GM18520 (cell line): Measurements from ENCODE around the gene ZPR1.
"Not testable (repeated sequence)": the region's sequence is repeated elsewhere in the genome, so short reads cannot be mapped to it uniquely, and the experiment has no call there.

Experiments
- ATAC-seq: cut with Tn5 transposase; IDR thresholded peaks from one replicate; pipeline ENCODE4 v1.9.1; 2021; ENCODE audit not compliant: unreplicated experiment

Gene ZPR1

GRCh38 chr11:116787786-116788486 lies at the start of gene ZPR1:
ZPR1 (minus strand) TSS chr11:116788023; CDS start chr11:116787990, 33 bp downstream.
- peak; percentile 64 for ATAC-seq

DNA sequence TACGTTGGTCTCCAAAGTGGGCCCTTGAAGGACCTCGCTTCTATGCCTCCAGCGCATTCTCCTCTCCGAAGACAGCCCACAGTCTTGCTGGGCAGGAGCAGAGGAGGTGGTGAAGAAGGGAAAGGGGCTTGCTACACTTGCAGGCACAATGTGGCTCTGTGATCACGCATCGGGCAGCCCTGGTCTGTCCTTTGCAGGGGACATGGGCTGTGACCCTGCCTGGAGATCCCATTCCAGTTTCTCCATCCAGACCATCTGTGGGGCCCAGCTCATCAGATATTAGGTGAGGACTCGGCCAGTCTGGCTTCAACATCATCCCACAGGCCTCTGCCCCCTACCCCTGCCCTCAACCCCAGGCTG lies 48.8 kb upstream of the ZPR1 start:
- ATAC-seq, result no peak

DNA sequence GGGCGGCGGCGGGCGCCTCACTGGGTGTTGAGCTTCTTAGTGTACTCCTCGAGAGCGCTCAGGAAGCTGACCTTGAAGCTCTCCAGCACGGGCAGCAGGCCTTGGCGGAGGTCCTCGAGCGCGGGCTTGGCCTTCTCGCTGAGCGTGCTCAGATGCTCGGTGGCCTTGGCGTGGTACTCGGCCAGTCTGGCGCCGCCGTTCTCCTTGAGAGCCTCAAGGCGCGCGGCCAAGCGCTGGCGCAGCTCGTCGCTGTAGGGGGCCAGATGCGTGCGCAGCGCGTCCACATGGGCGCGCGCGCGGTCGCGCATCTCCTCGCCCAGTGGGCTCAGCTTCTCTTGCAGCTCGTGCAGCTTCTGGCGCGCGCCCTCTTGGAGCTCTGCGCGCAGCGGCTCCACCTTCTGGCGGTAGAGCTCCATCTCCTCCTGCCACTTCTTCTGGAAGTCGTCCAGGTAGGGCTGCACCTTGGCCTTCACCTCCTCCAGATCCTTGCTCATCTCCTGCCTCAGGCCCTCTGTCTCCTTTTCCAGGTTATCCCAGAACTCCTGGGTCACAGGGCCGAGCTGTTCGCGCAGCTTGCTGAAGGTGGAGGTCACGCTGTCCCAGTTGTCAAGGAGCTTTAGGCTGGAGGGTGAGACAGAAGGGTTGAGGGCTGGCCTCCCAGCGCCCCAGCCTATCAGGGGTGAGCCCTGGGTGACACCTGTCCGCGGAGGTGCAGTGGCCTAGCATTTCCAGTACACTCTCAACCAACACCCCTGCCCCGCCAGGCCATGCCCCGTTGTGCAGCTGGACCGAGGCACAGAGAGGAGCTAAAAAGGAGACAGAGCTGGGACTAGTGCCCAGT lies 48.2 kb upstream of the ZPR1 start:
- peak; percentile 52 for ATAC-seq

GRCh38 chr11:116835042-116835772 lies 47.4 kb upstream of the ZPR1 start:
- ATAC-seq, result no peak

- ATAC-seq, result not testable (repeated sequence)
These were observed 46.8 kb upstream of the ZPR1 start for GRCh38 chr11:116834535-116835041.

DNA sequence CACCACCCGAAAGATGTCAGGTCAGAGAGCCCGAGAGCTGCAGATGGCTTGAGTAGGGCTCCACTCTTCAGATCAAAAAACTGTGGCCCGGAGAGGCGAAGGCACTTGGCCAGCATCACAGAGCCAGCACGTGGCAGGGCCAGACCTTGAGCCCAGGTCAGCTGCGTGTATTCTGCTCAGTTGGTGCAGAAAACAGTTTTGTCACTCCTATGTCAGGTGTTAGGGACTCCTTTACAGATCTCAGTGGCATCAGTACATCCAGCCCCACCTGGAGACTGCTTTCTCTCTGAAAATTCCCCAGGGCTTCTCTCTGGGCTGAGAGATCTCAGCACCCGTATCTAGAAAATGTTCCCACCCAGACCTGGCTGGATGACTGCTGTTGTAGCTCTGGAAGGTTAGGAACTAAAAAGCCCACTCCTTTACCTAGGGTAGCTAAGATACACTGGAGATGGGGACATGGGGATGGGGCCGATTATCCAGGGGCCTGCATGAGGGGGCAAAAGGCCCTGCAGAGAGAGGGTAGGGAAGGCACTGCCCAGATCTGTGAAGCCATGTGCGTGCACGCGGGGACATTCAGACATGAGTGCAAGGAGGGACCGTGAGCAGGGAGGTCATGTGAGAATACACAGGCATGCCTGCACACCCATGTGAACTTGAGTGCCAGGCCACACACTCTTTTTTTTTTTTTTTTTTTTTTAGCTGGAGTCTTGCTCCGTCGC lies 46.2 kb upstream of the ZPR1 start:
- no peak for ATAC-seq

- no peak for ATAC-seq
These were observed 45.6 kb upstream of the ZPR1 start for GRCh38 chr11:116833491-116833815.

- ATAC-seq, result no peak
These were observed 44.8 kb upstream of the ZPR1 start for GRCh38 chr11:116832350-116833290.

- ATAC-seq, result no peak
These were observed 44.0 kb upstream of the ZPR1 start for GRCh38 chr11:116831790-116832349.

DNA sequence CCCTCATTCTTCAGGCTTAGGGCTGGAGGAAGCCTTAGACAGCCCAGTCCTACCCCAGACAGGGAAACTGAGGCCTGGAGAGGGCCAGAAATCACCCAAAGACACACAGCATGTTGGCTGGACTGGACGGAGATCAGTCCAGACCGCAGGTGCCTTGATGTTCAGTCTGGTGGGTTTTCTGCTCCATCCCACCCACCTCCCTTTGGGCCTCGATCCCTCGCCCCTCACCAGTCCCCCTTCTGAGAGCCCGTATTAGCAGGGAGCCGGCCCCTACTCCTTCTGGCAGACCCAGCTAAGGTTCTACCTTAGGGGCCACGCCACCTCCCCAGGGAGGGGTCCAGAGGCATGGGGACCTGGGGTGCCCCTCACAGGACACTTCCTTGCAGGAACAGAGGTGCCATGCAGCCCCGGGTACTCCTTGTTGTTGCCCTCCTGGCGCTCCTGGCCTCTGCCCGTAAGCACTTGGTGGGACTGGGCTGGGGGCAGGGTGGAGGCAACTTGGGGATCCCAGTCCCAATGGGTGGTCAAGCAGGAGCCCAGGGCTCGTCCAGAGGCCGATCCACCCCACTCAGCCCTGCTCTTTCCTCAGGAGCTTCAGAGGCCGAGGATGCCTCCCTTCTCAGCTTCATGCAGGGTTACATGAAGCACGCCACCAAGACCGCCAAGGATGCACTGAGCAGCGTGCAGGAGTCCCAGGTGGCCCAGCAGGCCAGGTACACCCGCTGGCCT lies 42.5 kb upstream of the ZPR1 start:
- no peak for ATAC-seq

- ATAC-seq, result no peak
These were observed 41.8 kb upstream of the ZPR1 start, which contains the start of gene APOC3 for GRCh38 chr11:116829525-116830183. APOC3 (plus strand) TSS chr11:116829907; CDS start chr11:116830583, 676 bp downstream.

- no peak for ATAC-seq
These were observed 41.1 kb upstream of the ZPR1 start for GRCh38 chr11:116828632-116829524.

DNA sequence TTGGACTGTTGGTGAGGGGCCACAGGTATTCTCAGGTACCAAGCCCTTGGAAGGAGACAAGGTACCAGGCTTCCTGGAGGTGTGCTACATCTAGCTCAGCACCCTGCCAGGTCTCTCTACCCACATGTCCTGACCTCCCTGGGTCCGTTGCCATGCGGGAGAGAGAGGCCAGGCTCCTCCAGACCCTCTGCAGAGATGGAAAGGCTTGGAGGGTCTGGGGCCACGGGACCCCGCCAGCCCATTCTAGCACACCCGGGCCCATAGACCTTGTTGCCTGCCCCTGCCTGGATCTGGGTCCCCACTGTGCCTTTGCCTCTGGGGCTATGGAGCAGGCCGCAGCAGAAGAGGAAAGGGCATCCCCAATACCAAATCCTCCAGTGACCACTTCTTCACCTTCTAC lies 39.6 kb upstream of the ZPR1 start:
- no peak for ATAC-seq

DNA sequence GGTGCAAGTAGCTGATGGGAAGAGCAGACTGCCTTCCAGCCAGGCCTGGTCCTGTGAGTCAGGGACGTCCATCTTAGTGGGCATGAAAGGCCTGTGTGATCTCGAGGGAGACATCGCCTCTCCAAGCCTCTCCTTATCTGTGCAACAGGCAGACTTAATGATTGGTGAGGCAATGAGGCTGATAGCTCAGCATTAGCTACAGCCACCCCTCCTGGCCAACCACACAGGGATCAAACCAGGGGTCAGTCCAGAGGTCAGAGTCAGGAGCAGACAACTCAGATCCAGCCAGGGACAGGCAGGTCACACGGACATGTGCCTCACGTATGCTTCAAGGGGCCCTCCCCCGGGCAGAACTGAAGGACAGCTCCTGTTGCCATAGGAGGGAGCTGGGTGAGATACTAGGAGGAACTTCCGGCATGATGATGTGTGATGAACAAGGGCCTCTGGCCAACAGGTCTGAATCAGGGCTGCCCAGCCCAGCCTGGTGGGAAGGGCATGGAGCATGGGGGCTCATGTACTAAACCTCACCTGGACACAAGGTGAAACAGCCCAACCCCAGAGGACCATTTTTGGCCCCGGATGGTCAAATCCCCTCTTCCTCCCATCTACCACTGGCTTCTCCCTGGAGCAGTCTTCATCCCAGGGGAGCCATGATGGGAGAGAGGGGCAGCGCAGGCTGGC lies 39.1 kb upstream of the ZPR1 start:
- ATAC-seq, result no peak

DNA sequence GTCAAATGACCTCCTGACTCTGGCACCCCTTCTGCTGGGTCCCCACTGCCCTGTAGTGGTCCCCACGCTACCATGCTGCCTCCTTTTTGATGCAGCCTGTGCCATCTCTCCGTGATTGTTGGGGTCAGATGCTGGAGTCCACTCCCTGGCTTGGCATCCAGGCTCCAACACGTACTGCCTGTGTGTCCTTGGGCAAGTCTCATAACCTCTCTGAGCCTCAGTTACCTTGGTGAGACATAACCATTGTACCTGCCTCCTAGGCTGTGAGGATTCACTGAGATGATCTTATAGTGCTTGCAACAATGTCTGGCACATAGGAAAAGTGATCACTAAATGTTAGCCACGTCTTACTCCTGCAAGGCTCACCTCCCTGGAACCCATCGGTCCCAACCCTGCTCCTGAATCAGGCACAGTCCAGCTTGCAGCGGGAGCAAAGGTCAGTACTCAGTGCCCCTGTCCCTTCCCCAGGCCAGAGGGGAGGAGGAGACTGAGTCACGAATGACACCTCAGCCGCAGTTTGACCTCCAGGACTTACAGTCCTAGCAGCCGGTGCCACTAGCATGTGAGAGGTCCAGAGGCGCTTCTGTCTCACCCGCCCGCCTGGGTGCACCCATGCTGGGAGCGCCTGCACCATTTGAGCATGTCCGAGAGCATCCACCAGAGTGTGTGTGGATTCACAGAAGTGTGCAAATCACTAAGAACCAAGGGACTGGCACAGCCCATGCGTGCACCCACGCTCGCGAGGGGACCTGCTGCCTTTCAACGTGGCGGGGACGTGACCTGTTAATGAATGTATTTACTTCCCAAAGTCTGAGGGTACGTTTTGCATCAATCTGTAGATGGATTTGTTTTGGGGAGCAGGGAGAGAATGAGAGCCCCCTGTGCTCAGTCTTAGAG lies 38.3 kb upstream of the ZPR1 start:
- ATAC-seq, result no peak

- ATAC-seq, result no peak
These were observed 37.6 kb upstream of the ZPR1 start for GRCh38 chr11:116825434-116825833.
